ENCODE results near the gene MYO1A.

GRCh38 chr12:57051011-57051410, 1.1 kb upstream of the MYO1A start:
- TF ChIP-seq CTCF (IDR thresholded peaks at IDR 0.05) (no peak), POLR2A (IDR thresholded peaks at IDR 0.05) (no peak), POLR2AphosphoS5 (IDR thresholded peaks at IDR 0.05) (no peak), EP300 (IDR thresholded peaks at IDR 0.05) (no peak)
